ENCODE results near the gene HEMK1.

The HEMK1 gene, protein sequence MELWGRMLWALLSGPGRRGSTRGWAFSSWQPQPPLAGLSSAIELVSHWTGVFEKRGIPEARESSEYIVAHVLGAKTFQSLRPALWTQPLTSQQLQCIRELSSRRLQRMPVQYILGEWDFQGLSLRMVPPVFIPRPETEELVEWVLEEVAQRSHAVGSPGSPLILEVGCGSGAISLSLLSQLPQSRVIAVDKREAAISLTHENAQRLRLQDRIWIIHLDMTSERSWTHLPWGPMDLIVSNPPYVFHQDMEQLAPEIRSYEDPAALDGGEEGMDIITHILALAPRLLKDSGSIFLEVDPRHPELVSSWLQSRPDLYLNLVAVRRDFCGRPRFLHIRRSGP

DNA sequence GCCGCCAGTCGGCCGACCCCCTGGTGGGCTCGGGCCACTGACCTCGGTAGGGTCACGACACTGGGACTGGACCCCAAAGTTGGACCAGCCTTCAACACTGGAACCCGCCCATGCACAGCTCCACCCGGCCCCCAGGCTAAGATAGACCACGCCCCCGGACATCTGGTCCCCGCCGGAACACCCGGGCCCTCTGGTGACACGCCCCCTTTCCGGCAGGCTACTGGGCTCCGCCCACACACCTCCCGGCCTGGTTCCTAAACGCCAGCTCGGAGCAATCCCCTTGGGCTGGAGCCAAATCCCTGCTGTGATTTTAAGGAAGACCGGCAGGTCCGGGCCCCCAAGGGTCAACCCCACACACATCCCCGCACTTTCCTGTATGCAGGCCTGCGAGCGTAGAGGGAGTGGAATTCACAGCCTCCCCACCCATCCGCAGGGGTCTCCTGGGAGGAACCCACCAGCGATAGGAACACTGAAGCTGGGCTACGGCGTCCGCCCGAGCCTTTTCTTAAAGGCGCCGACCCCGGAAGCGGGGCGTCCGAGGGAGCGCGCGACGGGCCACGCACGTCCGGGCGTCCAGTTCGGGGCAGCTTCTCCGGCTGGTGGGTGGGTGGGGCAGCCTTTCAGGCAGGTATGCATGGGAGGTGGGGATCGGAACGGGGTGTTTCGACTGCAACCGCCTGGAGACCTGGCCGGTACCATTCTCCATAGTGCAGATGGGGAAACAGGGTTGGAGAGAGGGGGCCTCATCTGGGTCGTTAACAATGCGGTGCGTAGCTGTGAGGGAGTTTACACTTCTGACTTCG is at the start of gene HEMK1:
Gene HEMK1 (plus strand): TSS at position 576 of the 803 bp plus-strand sequence. CDS start 1,583 bp downstream, outside the sequence.
- peak; percentile 100 for DNase-seq (ENCODE audit: low spot score)

DNA sequence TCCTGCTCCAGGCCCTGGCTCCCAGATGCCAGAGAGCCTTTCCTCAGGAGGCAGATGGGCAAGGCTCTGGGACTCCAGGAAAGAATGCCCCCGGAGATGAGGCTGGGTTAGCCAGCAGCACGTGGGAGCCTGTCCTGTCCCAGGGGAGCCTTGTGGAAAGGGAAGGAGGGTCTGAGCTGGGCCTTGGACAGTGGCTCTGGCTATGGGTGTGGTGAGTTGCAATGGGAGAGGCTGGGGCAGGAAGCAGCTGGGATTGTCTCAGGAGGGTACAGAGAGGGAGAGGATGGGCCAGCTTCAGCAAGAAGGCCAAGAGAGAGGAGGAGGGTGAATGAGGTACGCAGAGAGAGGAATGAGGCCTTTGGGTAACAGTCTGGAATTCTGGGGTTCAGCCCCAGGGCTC is 48.5 kb upstream of the HEMK1 start:
- DNase-seq (ENCODE audit: low spot score), result no peak

DNA sequence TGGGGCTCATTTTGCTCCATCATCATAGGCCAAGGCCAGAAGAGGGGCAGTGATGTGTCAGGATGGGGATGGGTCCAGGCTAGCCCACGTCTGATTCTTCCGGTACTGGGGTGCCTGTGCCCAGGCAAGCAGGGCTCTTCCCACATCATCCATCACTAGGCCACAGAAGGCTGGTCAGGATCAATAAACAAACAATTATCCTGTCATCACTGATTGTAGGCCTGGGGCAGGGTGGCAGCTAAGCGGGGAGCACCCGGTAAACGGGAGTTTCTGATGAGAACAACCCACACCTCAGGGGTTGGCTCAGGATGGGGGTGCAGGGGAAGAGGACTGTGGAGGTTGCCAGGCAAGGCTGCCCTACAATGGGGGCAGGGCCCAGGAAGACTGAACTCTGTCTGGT is 47.8 kb upstream of the HEMK1 start:
- DNase-seq (ENCODE audit: low spot score), result no peak

DNA sequence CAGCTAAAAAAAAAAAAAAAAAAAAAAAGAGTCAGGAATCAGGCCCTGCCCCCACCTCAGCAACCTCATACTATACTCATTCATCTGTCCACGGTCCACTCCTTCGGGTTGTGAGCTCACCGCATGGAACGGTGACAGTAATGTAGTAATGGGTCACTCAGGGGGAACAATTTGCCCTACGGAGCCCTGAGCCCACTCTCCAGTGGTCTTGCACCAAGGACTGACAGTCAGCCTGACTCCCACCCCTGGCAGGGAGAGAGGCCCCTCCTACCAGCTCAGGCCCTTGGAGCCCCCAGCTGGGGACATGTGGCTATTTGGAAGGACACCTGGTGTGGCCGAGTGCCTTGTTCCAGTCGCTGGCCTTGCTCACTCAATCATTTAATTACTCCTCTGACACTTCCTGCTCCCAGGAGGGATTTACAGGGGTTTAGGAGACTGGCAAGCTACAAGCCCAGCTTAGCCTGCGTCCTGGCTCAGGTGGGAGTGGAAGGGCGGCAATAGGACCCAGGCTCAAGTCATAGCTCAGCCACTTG is 46.0 kb upstream of the HEMK1 start:
- DNase-seq (ENCODE audit: low spot score), result no peak

GRCh38 chr3:50524746-50525145 is 44.6 kb upstream of the HEMK1 start:
- no peak for DNase-seq (ENCODE audit: low spot score)

DNA sequence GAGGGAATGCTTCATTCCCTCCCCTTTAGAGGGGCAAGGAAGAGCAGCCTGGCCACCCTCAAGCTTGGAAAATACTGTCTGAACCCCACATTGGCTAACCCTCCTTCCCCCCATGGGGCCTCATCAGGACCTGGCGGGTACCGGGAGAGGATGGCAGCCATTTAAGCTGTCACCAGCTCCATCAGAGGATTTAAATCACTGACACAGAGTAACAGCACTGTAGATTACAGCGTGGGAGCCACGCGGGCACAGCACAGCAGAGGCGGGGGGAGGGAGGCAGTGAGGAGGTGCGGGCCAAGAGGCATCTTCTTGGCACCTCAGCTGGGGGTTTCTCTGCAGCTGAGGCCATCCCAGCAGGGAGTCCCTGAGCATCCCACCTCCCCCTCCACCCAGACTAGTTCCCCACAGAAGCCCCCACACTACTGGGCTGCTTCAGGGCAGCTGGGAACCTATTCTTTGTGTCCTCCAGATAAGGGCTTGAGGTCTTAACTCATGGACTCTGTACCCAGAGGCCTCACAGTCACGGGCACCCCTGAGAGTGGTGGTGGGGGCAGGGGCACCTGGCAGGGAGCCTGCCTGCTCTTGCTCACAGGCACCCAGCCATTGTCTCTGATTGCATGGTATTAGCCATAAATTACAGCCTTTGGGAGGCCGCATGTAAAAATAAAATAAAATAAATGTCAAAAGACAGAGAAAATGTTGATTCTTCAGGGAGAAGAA is 44.0 kb upstream of the HEMK1 start:
- DNase-seq (ENCODE audit: low spot score), result no peak

DNA sequence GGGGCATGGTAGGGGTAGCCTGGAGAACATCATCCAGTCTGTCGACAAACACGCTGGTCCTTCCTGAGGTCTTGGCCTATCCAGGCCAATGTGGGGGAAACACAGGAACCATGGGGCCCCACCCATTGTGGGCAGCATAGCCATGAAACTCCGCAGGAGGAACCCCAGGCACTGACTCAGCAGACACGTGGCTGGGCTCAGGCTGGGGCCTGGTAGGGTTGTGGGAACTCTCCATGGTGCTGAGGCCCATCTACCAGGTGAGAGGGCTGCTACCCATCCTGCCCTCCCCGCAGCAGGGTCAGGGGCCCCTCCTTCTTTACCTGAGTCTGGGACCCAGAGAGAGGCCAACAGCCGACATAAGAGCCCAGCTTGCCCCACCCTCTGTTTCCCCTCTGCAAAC is 43.3 kb upstream of the HEMK1 start:
- DNase-seq (ENCODE audit: low spot score), result peak; percentile 65

DNA sequence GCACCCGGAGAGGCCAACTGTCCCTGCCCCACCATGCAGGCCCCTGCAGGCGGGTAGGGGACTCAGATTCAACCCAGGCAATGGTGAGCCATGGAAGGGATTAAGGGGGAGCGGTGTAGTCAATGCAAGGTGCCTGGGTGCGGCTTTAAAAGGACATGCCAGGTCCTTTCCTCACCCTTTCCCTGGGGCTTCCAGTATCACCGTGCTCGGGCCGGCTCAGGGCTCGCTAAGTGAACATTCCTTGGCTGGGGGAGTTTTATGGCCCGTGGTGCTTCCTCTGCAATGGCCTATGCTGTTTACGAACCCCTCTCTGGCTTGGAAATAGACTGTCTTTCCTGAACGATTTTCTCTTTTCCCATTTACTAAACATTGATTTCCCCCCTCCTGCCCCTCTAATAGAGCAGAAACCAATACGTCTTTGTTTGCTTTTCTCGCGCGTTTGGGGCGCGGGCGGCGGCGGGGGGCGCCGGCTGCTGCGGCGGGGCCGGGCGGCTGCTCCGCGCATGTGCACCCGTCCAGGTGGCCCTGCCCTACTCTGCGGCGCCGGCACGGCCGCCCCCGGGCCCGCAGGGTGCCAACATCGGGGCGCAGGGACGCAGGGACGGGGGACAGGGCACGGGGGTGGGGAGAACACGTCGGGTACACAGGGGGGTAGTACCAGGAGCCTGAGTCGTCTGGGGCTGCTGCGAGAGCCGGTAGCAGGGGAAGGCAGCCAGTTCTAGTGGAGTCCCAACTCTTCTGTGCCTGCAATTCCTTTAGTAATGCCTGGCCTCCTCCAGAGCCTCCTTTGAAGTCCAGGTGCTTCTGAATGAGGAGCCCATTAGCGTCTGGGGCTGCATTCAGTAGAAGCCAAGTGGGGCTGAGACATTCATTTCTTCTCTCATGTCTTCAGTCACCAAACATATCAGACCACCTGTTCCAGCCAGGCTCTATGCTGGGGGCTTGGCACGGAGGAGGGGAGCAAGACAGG is 39.0 kb upstream of the HEMK1 start:
- no peak for DNase-seq (ENCODE audit: low spot score)

GRCh38 chr3:50531201-50531600 is 38.1 kb upstream of the HEMK1 start:
- DNase-seq (ENCODE audit: low spot score), result no peak

GRCh38 chr3:50532062-50532705 is 37.1 kb upstream of the HEMK1 start:
- DNase-seq (ENCODE audit: low spot score), result no peak

DNA sequence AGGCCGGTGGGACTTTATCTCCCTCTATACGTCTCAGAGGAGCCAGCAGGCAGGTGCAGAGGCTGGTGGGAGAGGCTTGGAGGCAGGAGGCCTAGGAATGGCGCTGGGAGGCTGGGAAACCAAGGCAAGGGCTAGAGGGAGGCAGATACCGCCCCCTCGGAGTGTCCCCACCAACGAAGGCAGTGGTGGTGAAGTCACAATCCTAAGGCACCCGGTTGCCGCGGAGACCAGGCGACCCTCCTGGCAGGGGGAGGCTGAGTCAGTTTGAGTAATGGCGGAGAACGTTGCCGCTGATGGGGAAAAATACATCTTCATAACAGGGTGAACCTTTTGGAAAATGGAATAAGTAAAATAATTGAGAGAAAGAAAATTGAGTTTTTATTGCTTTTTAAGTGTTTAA is 36.0 kb upstream of the HEMK1 start:
- no peak for DNase-seq (ENCODE audit: low spot score)

GRCh38 chr3:50533807-50534461 is 35.4 kb upstream of the HEMK1 start:
- DNase-seq (ENCODE audit: low spot score), result no peak

GRCh38 chr3:50534681-50535330 is 34.5 kb upstream of the HEMK1 start:
- no peak for DNase-seq (ENCODE audit: low spot score)

- no peak for DNase-seq (ENCODE audit: low spot score)
These were observed 32.7 kb upstream of the HEMK1 start for GRCh38 chr3:50536471-50537180.

- DNase-seq (ENCODE audit: low spot score), result no peak
These were observed 31.7 kb upstream of the HEMK1 start for GRCh38 chr3:50537421-50538129.

DNA sequence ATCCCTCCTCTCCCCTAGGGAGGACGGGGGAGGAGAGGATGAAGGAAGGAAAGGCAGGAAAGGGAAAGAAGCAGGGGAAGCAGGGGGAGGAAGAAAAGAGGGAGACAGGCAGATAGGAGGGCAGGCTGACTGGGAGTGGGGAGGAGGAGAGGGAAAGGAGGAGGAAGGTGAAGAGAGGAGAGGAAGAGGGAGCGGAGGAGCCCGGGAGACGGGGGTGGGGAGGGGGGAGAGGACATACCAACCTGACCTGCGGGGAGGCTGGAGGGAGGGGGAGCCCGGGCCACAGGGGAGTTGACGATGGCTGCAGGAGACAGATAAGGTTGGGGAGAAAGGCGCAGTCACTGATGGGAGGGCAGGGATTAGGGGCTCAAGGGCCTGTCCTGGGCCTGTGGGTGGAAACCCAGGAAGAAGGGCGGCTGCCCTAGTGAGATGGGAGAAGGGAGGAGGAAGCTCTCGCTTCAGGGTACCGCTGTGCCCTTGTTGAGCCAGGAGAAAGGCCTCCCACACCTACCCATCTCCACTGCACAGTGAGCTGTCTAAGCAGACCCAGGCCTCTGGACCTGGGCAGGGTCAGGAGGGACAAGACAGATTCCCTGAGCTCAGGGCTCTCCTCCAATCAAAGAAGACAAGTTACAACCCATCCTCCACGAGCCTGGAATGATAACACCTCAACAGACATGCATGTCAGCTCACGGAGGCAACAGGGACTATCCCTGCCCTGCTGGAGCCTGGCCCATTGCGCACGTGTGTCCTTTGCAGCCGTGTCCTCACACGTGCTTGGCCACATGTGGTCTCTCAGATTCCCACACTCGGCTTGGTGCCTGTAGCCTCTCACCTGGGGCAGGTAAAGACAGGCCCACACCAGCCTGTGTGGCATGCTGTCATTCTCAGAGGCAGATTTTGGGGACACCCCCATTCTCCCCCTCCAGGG is 29.7 kb upstream of the HEMK1 start:
- no peak for DNase-seq (ENCODE audit: low spot score)
